Thyroid gland (tissue), 4 donors: ENCODE data around the gene DUOXA1.

Experiments used
- POLR2A ChIP-seq, 2 donors: fragments of 450-650 bp; IDR thresholded peaks; one replicate each; pipeline ENCODE4 v1.6.1; 2017; ENCODE audit warnings: antibody characterized with exemption in 2 of 2, mild to moderate bottlenecking in 2 of 2, moderate library complexity in 1 of 2
- TF ChIP-seq, protein P1 (sequence below), 6 experiments: fragments of 200-600 bp in 3 of 6; fragments of 450-650 bp in 3 of 6; sonication (generic) in 3 of 6; IDR thresholded peaks; one replicate each; pipeline ENCODE4 v1.5.1; 2016 to 2019; ENCODE audit warnings: antibody characterized with exemption in 6 of 6, mild to moderate bottlenecking in 2 of 6, inconsistent platforms in 1 of 6, moderate library complexity in 1 of 6

DNA sequence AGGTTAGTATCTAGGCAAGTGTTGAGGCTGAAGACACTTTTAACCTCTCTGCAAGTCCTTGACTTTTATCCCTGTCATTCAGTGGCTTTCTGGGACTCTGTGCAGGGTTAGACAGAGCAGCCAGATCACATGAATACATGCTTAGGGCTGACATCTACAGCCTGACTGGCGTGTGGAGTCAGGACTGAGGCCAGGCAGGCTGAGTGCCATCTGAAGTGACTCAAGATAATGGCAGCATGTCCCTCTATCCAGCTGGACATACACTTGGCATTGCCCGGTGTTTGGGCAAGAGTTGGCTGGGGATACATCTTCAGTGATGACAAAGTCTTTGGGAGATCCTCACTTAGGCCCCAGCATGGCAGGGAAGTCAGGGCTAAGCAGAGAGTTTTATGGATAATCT lies 38.1 kb downstream of the DUOXA1 start:
- TF ChIP-seq, protein P1, sequence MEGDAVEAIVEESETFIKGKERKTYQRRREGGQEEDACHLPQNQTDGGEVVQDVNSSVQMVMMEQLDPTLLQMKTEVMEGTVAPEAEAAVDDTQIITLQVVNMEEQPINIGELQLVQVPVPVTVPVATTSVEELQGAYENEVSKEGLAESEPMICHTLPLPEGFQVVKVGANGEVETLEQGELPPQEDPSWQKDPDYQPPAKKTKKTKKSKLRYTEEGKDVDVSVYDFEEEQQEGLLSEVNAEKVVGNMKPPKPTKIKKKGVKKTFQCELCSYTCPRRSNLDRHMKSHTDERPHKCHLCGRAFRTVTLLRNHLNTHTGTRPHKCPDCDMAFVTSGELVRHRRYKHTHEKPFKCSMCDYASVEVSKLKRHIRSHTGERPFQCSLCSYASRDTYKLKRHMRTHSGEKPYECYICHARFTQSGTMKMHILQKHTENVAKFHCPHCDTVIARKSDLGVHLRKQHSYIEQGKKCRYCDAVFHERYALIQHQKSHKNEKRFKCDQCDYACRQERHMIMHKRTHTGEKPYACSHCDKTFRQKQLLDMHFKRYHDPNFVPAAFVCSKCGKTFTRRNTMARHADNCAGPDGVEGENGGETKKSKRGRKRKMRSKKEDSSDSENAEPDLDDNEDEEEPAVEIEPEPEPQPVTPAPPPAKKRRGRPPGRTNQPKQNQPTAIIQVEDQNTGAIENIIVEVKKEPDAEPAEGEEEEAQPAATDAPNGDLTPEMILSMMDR (IDR thresholded peaks at IDR 0.05) = no peak
- TF ChIP-seq POLR2A (IDR thresholded peaks at IDR 0.05) = no peak
